GM23248 (cell line): ENCODE data around the gene YPEL1. TPM values are rescaled to one million over a fixed set of nuclear protein-coding genes. Genes with fewer than 3 reads are reported as not detected.
A peak's percentile ranks its signal among the peaks of the same experiment; 100 is the strongest.

Experiments used
- DNase-seq: peaks from one replicate; pipeline ENCODE4 v3.0.0-alpha.2; 2015
- H2AFZ ChIP-seq: fragments of 200-600 bp; sonication (generic); 2 replicates; pipeline ENCODE4 v1.6.1; 2016; ENCODE audit warnings: antibody characterized with exemption
- H3F3A ChIP-seq: fragments of 200-600 bp; sonication (generic); 2 replicates; pipeline ENCODE4 v1.6.1; 2016; ENCODE audit warnings: mild to moderate bottlenecking, antibody characterized with exemption, mixed run types; ENCODE audit not compliant: insufficient read depth
- H3K27ac ChIP-seq: fragments of 200-600 bp; sonication (generic); 2 replicates; pipeline ENCODE4 v1.5.1; 2016; ENCODE audit warnings: mild to moderate bottlenecking
- H3K27me3 ChIP-seq: fragments of 200-600 bp; sonication (generic); replicated peaks from 2 replicates; pipeline ENCODE4 v1.6.1; 2016; ENCODE audit warnings: mild to moderate bottlenecking; ENCODE audit not compliant: insufficient read depth
- H3K36me3 ChIP-seq: fragments of 200-600 bp; sonication (generic); 2 replicates; pipeline ENCODE4 v1.6.1; 2016; ENCODE audit warnings: low read depth, mild to moderate bottlenecking
- H3K4me1 ChIP-seq: fragments of 200-600 bp; sonication (generic); 2 replicates; pipeline ENCODE4 v1.6.1; 2016; ENCODE audit warnings: mild to moderate bottlenecking; ENCODE audit not compliant: insufficient read depth
- H3K4me2 ChIP-seq: fragments of 200-600 bp; sonication (generic); one replicate; pipeline ENCODE4 v1.6.1; 2016; ENCODE audit warnings: mild to moderate bottlenecking; ENCODE audit not compliant: unreplicated experiment
- H3K4me3 ChIP-seq: fragments of 200-600 bp; sonication (generic); 2 replicates; pipeline ENCODE4 v1.5.1; 2016; ENCODE audit warnings: mild to moderate bottlenecking
- H3K79me2 ChIP-seq: fragments of 200-600 bp; sonication (generic); 2 replicates; pipeline ENCODE4 v1.6.1; 2016; ENCODE audit warnings: mild to moderate bottlenecking; ENCODE audit not compliant: insufficient read depth
- H3K9ac ChIP-seq: fragments of 200-600 bp; sonication (generic); 2 replicates; pipeline ENCODE4 v1.6.1; 2016; ENCODE audit warnings: mild to moderate bottlenecking
- H3K9me2 ChIP-seq: fragments of 200-600 bp; sonication (generic); 2 replicates; pipeline ENCODE4 v1.6.1; 2016; ENCODE audit warnings: mixed run types, mild to moderate bottlenecking, moderate library complexity; ENCODE audit not compliant: insufficient read depth
- H3K9me3 ChIP-seq: fragments of 200-600 bp; sonication (generic); one replicate; pipeline ENCODE4 v1.6.1; 2017; ENCODE audit warnings: low read depth
- H4K20me1 ChIP-seq: fragments of 200-600 bp; sonication (generic); 2 replicates; pipeline ENCODE4 v1.6.0; 2016; ENCODE audit not compliant: insufficient read depth
- EZH2 ChIP-seq: fragments of 200-600 bp; sonication (generic); IDR thresholded peaks from 2 replicates; pipeline ENCODE4 v1.6.1; 2018; ENCODE audit warnings: antibody characterized with exemption, mild to moderate bottlenecking; ENCODE audit not compliant: insufficient read depth, poor library complexity, severe bottlenecking
- EZH2phosphoT487 ChIP-seq: fragments of 200-600 bp; sonication (generic); IDR thresholded peaks from 2 replicates; pipeline ENCODE4 v1.6.1; 2018; ENCODE audit warnings: antibody characterized with exemption, moderate library complexity, mild to moderate bottlenecking, low read depth; ENCODE audit not compliant: insufficient read depth
- WGBS, 2 experiments: methylation state at CpG; one replicate each; pipeline ENCODE4 v1.1.6; 2015 to 2017; ENCODE audit warnings: low lambda C conversion rate in 2 of 2, low coverage in 1 of 2; ENCODE audit errors: missing lambda C conversion rate in 2 of 2; 5-methylcytosine and 5-hydroxymethylcytosine counted together
- in situ Hi-C: fragments of 300-500 bp; cut with MboI; formaldehyde crosslinking; loops from 2 replicates; pipeline ENCODE4 v1.15.0; 2020
- polyA plus RNA-seq: library from polyadenylated mRNA; unstranded; fragments of >200 nt; fragmentation: Nextera tagmentation; extraction: Ambion mirVana; gene quantifications from 2 replicates; pipeline ENCODE4 v1.2.1, GENCODE V29; 2016
- total RNA-seq: library from RNA; depleted of rRNA; stranded (reverse); fragments of >200 nt; shearing (Covaris generic); gene quantifications from 2 replicates; pipeline ENCODE4 v1.2.3, GENCODE V29; 2014

Gene YPEL1
- total and polyA plus RNA-seq, 2 experiments from 2014 or later: 0.22 to 1.1 TPM

DNA sequence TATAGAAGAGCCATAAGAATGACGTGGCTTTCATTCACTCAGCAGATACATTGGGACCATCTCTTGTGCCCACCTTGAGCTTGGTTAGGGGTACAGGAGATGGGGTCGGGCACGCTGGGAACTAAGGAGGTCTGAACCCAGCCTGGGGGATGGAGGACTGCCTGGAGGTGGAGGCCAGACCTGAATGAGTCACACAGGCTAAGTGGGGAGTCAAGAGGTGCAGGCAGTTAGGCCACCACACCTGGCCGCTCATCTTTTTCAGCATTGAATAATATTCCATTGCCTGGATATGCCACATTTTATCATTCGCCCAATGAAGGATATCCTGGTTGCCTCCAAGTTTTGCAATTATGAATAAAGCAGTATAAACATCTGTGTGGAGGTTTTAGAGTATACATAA, 73.6 kb downstream of the YPEL1 start:
- Histone ChIP-seq H3K4me2 (no peak overlapping the region), H3K27ac (no peak overlapping the region), H3K9ac (no peak overlapping the region), H3K79me2 (peaks cover 8% of the 10 kb centered on the region), H4K20me1 (no peaks in the 10 kb centered on the region), H3K27me3 (no peaks in the 10 kb centered on the region), H2AFZ (no peak overlapping the region), H3F3A (no peaks in the 10 kb centered on the region), H3K9me2 (no peaks in the 10 kb centered on the region), H3K4me1 (0 out of 2 replicates have a peak, but pooled peaks cover 3% of the 10 kb centered on the region), H3K4me3 (no peak overlapping the region), H3K9me3 (no peaks in the 10 kb centered on the region), H3K36me3 (no peaks in the 10 kb centered on the region)
- WGBS, 2 experiments: 79 to 84% methylated on average over 5 of the region's 5 CpGs
- TF ChIP-seq EZH2phosphoT487 (no peak), EZH2 (no peak)
- in situ Hi-C loops: no loop called here
- DNase-seq: no peak

DNA sequence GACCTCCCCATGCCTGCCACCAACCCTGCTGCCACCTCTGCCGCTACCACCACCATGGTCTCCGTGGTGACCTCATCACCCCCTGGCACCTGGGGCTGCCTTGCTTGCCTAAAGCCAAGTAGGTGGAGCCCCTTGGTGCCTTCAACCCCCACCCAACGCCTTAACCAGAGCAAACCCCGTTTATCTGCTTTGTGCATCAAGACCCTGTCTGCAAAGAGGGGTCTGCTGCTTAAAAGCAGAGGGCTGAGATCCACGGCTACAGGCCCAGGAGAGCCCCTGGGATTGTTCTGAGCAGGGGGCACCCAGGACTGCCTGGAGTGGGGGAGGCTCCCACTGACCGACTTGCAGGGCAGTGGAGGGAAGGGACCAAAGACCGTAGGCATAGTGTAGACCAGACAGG, 74.7 kb downstream of the YPEL1 start:
- no peaks in the 10 kb centered on the region for H3K36me3 ChIP-seq
- H3F3A ChIP-seq: peaks cover 7% of the 10 kb centered on the region; the same call in 1 of the 2 replicates
- H3K9me3 ChIP-seq: no peaks in the 10 kb centered on the region
- H3K79me2 ChIP-seq: no peaks in the 10 kb centered on the region
- no peak overlapping the region for H3K4me3 ChIP-seq
- no peaks in the 10 kb centered on the region for H3K27me3 ChIP-seq
- H3K9me2 ChIP-seq: no peaks in the 10 kb centered on the region
- H4K20me1 ChIP-seq: no peaks in the 10 kb centered on the region
- no peak overlapping the region for H3K9ac ChIP-seq
- no peak overlapping the region for H3K27ac ChIP-seq
- in situ Hi-C loops: no loop called here
- H3K4me1 ChIP-seq: no peaks in the 10 kb centered on the region
- TF ChIP-seq EZH2 (no peak), EZH2phosphoT487 (no peak)
- H3K4me2 ChIP-seq: no peak overlapping the region
- 60 to 64% methylated on average over 7 of the region's 7 CpGs for WGBS, 2 experiments
- no peak overlapping the region for H2AFZ ChIP-seq
- DNase-seq: no peak

DNA sequence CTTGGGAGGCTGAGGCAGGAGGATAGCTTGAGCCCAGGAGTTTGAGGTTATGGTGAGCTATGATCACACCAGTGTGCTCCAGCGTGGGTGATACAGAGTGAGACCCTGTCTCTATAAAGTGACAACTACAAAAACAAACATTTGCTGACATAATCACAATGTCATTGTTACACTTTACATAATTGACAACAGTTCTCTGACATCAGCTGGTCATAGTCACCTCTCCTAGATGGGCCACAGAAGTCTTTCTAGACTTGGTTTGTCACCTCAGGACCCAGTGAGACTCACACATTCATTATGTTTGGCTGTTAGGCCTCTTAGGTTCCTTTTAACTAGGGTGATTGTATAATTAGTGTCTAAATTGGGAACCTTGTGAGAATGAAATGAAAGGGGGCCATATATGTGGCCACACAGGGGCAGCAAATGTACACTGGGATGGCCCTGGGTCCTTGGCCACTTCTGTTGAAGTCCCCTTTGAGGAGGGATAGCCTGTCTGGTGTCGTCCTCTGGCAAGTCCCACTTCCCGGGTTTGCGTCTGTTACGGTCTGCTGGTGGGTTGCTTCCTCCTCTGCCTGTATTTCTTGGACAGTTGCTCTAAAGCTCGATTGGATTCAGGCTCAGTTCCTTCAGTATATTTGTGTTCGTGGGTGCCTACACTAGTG, 75.6 kb downstream of the YPEL1 start:
- H2AFZ ChIP-seq: no peak overlapping the region
- no peaks in the 10 kb centered on the region for H3K79me2 ChIP-seq
- H3K9me2 ChIP-seq: no peaks in the 10 kb centered on the region
- no peaks in the 10 kb centered on the region for H3K36me3 ChIP-seq
- H3K9ac ChIP-seq: no peak overlapping the region
- peaks cover 7% of the 10 kb centered on the region; the same call in 1 of the 2 replicates for H3F3A ChIP-seq
- WGBS, 2 experiments: 62 to 67% methylated on average over 7 of the region's 7 CpGs
- H3K27ac ChIP-seq: no peak overlapping the region
- in situ Hi-C loops: no loop called here
- H3K9me3 ChIP-seq: no peaks in the 10 kb centered on the region
- H3K4me2 ChIP-seq: no peak overlapping the region
- no peaks in the 10 kb centered on the region for H3K4me1 ChIP-seq
- H3K27me3 ChIP-seq: no peaks in the 10 kb centered on the region
- TF ChIP-seq EZH2 (no peak), EZH2phosphoT487 (no peak)
- no peaks in the 10 kb centered on the region for H4K20me1 ChIP-seq
- no peak for DNase-seq
- H3K4me3 ChIP-seq: no peak overlapping the region

DNA sequence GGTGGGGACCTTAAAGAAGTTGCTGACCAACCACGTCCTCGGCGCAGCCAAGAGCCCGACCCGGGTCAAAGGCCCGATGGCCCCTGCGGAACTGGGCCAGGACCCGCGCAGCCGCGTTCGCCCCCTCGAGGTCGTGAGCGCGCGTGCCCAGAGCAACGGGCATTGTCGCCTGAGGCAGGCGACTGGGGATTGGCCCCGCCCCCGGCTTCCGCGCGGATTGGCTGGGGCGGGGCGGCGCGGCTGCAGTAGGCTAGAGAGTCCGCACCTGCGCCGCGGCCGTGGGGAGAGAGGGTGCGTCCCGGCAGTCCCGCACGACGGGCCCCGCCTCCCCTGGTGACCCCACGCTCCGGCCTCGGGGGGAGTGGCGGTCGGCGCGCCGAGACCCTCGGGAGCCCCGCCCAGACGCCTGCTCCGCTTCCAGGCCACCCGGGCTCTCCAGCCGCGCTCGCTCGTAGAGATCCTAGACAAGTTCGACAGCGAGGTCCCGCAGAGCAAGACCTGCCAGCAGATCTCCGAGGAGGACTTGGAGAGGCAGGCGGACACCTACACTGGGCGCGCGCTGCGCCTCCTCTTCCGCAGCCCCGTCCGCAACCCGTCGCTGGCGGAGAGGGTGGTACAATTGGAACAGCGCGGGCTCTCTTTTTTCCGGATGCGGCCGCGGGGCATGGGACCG, 78.1 kb downstream of the YPEL1 start:
- H3K27ac ChIP-seq: no peak overlapping the region
- H3K27me3 ChIP-seq: no peaks in the 10 kb centered on the region
- in situ Hi-C loops: no loop called here
- H3K79me2 ChIP-seq: no peaks in the 10 kb centered on the region
- peak overlapping the region; percentile 51 for H3K4me2 ChIP-seq
- H3K4me3 ChIP-seq: peak overlapping the region; percentile 66
- no peak overlapping the region for H3K9ac ChIP-seq
- no peaks in the 10 kb centered on the region for H3K4me1 ChIP-seq
- TF ChIP-seq EZH2phosphoT487 (no peak), EZH2 (no peak)
- no peaks in the 10 kb centered on the region for H3K9me2 ChIP-seq
- H4K20me1 ChIP-seq: no peaks in the 10 kb centered on the region
- no peaks in the 10 kb centered on the region for H3K9me3 ChIP-seq
- H2AFZ ChIP-seq: peak overlapping the region; percentile 80
- H3K36me3 ChIP-seq: no peaks in the 10 kb centered on the region
- H3F3A ChIP-seq: peaks cover 7% of the 10 kb centered on the region; the same call in 1 of the 2 replicates
- 1 to 5% methylated on average over 44 to 54 of the region's 79 CpGs for WGBS, 2 experiments
- peak; percentile 61 for DNase-seq
